GM18498 (cell line): ENCODE data around the gene SETMAR.
"Not testable (repeated sequence)": the region's sequence is repeated elsewhere in the genome, so short reads cannot be mapped to it uniquely, and the experiment has no call there.

Experiments
- ATAC-seq: cut with Tn5 transposase; IDR thresholded peaks from one replicate; pipeline ENCODE4 v1.9.1; 2021; ENCODE audit warnings: mild to moderate bottlenecking, moderate library complexity; ENCODE audit not compliant: unreplicated experiment

The SETMAR gene

DNA sequence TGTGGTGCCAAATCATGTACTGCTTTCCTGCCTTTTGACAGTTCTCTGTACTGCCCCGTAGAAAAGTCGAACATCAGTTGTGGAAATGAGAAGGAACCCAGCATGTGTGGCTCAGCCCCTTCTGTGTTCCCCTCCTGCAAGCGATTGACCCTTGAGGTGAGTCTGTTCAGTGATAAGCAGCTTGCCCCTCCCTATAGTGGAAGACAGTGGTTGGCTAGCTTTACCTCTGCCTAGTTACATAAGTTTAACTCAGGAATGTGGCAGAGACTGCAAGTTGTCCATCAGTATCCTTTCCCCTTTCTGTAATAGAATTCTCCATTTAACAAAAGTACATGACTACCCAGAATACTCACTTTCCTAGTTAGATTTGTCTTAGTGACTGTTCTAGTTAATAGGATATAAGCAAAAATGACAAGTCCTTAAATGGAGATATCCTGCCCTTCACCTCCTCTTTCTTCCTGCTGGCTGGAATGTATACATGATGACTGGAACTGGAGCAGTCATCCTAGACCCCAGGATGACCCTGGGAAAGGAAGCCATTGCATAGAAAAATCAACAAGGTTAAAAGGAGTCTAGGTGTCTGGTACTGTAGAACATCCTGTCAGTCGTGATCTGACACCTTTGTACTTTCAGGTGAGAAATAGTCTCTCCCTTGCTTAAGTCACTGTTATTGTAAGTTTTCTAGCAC, 10.6 kb downstream of the SETMAR start:
- no peak for ATAC-seq

DNA sequence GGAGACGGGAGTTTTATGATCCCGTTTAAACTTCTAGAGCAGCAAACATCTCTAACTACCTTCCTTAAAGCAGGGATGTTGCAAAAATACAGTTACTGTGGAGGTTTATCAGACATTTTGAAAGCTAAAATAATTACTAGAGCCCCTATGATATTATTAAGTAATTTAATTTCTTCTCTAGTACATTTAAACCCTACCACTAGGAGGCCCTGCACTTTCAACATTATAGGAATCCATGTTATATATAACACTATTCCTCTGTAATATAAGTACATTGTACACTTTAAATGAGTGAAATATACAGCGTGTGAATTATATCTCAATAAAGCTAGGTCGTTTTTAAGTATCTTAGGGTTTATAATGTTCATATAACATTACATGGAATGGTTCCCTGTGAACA, 11.5 kb downstream of the SETMAR start:
- ATAC-seq, result no peak

DNA sequence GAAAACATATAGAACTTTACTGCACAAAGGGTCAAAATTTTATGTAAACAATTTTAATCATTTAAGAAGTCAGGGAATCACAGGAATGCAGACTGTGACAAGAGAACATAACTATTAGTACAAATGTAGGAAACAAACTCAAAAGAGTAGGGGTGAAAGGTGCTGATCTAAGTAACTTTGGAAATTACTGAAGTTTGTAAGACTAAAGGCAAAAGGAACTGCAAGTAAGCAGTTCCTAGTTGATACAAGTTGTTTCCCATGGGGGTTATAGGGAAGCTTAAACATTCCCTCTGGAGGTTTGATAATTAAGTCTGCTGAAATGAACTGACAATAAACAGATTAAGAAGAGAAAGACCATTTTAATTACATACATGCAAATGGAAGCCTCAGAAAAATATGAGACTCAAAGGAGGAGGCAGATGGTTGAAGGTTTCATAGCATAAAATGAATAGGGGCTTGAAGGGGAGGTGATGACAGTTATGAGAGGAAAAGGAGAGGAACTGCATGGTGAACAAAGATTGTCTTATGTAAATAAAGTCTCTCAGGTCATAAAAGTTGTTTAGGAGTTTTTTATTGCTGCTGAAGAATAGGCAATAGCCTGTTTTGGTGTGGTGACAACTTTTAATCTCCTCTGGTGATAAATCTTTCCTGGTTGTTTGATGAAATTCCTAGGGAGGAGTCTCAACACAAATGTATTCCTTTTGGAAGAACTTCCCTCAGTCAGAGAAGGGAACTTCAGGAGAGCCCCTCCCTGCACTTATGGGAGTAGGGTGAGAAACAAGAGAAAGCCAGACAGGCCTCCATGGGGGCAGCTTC, 17.1 kb downstream of the SETMAR start:
- no peak for ATAC-seq

DNA sequence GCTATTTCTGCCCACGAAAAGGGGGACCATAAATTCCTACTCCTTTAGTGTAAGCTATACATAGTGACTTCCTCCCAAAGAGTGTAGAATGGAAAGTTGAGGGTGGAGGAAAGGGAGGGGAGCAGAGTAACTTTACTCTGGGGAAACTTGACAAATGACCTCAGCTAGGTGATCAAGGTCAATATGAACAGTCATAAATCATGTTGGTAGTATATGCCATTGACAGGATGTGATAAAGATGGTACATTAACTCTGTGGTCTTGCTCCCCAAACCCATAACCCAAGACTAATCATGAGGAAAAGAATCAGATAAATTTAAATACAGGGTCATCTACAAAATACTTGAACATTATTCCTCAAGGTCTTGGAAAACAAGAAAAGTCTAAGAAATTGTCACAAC, 18.6 kb downstream of the SETMAR start:
- no peak for ATAC-seq

DNA sequence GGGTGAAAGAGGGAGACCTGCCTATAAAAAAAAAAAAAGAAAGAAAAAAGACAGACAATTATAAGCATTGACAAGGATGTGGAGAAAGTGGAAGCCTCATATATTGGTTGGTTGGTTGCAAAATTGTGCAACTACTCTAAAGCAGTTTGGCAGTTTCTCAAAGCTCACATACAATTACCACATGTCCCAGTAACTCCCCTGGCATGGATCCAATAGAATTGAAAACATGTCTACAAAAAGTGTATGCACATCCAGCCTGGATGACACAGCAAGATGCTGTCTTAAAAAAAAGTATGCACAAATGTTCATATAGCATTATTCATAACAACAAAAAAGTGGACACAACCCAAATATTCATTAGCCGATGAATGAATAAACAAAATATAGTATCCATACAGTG, 19.5 kb downstream of the SETMAR start:
- ATAC-seq, result no peak

DNA sequence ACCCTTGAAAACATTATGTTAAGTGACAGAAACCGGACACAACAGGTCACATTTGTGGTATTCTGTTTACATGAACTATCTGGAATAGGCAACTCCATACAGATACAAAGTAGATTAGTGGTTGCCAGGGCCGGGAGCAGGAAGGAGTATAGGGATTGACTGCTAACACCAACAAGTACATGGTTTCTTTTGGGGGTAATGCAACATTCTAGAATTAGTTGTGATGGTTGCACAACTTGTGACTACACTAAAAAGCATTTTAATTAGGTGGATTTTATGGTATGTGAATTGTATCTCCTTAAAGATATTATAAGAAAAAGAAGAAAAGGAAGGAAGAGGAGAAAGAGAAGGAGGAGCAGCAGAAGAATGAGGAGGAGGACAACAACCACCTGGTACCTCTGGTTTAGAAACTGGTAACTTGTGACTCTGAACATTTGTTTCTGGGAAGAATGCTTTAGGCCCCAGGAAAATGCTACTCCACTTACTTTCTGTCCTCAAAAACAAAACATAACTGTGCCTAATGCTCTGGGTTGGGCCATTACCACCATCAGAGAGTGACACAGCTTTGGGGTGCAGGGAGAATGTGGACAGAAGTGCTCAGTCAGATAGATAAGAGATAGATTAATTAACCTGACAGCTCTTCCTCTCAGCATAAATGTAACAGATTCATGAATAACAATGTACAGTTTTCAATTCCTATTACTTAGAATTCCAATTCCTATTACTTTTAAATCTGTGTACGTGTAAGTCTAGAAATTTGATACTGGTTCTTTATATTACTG, 20.3 kb downstream of the SETMAR start:
- ATAC-seq, result no peak

DNA sequence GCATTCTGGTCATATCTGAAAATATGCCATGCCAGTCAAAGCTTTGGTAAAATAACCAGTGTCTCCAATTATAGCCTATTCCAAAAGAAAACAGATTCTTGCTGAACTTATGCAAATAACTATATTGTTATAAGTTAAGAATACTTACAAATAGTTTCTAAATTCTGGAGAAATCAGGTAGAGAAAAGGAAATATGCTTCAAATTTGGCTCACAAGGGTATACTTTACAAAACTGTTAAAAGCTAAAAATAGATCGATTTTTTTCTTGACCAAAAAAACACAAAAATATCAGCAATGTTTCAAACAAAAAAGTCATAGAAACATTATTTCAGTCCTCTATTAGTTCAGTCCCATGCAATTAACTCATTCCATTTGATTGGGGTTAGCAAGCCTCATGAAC, 23.7 kb downstream of the SETMAR start:
- ATAC-seq, result no peak

DNA sequence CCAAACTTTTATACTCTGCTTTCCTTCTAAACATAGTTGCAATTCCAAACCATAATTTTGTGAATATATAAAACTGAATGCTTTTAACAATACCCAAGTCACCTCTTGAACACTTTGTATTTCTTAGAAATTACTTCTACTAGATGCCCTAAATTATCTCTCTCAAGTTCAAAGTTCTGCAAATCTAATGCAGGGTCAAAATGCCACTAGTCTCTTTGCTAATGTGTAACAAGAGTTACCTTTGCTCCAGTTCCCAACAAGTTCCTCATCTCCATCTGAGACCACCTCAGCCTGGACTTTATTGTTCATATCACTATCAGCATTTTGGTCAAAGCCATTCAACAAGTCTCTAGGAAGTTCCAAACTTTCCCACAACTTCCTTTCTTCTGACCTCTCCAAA, 26.6 kb downstream of the SETMAR start:
- not testable (repeated sequence) for ATAC-seq

DNA sequence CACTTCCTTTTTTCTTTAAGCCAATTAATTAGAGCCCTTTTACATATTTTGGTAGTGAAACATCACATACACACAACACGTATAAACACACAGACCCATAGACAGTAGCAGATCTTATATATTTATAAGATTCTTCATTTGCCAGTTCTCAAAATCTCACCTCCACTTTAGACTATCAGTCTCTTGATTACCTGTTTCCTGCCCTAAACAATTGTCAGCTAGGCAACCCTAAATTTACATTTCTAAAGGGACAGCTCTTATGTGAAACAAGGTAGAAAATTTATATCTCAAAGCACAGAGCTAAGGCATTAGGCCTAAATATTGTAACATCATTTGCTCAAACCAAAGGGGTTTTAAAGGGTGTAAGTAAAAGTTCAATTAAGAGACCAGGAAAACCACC, 28.9 kb downstream of the SETMAR start:
- no peak for ATAC-seq

DNA sequence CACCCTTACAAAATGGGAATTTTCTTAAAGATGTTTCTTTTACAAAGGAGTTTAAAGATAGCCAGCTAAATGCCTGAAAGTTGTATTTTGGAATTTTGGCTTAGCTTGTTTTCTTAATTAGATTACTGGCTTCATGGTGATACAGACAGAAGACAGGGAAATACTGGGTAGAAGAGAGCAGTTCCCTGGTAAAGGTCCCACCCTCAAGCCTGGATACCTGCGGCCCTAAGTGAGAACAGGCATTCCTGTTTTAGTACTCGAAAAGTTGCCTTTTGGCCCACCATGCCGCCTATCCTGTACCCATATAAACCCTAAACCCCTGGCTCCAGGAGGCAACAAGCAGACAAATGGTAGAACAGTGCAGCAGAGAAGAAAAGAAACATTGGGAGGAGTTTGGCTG, 29.4 kb downstream of the SETMAR start:
- ATAC-seq, result no peak

DNA sequence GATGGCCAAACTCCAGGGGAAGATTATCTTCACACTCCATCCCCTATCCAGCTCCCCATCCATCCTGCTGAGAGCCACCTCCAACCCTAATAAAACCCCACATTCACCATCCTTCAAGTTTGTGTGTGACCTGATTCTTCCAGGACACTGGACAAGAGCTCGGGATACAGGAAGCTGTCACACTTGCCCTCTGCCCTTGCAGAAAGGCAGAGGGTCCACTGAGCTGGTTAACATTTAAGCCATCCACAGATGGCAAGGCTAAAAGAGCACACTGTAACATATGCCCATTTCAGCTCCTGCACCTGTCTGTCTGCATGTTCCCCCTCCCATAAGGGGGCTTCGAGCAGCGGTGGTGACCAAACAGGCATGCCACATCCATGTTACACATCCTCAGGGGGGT, 29.8 kb downstream of the SETMAR start:
- ATAC-seq, result no peak

DNA sequence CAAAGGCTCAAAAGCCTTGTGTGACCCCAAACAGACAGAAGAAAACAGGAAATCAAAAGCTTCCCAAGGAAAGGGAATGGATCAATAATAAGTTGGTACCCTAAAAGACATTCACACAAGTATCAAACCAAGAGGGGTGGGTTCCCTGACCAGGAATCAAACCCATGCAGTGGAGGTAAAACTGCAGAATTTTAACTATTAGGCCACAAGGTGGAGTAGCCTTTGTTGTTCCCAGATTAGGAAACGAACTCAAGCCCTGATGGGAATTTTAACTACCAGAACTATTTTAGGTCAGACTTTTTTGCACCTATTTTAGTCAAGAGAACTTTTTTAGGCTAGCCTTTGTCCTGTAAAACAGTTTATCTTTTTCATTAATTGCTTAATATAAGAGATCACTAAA, 31.4 kb downstream of the SETMAR start:
- ATAC-seq, result no peak

DNA sequence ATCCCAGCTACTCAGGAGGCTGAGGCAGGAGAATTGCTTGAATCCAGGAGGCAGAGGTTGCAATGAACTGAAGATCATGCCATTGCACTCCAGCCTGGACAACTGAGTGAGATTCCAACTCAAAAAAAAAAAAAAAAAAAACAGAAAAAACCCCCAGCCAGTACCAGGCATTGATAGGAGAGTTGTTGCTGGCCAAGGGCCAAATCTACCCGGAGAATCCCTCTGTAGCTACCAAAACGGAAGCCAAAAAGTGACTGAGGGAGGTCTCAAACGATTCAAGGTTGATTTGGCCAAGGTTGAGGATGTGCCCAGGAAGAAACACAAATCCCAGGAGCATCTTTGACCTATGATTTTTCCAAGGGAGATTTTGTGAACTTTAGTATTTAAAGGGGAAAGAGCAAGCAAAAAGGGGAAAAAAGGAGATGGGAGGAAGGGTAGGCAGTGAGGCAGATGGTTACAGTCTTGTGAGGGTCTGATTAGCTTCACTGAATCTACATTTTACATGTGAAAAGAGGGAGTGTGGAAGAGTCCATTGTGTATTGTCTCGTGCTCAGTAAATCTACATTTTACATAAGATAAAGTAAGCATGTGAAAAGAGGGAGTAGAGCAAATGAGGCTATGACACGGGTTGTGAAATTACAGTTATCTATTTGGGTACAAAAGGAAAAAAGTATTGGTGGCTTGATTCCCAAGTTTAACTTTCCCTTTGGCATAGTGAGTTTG, 32.8 kb downstream of the SETMAR start:
- no peak for ATAC-seq

DNA sequence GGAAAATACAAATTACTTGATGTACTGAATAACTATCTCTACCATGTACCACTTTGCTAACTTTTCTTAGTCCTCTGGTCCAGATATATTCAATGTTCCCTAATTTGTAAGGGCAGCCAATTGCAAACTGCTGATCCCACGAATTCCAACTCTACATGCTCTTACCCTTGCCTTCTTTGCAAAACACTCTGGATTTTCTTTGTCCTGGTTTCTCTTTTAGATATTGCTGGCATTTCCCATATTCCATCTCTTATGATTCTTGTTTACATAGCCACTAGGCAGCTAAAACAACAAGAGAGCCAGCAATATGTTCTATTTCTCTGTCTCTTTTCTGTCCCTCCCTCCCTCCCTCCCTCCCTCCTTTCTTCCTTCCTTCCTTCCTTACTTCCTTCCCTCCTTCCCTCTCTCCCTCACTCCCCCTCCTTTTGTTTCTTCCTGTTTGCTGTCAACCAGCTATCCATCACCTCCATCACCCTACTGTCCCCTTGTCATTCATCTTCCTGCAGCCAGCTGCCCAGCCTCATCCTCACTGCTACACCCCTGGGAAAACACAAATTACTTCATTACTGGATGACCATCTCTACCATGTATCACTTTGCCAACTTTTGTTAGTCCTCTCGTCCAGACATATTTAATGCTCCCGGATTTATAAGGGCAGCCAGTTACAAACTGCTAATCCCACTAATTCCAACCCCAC, 33.8 kb downstream of the SETMAR start:
- ATAC-seq, result no peak

DNA sequence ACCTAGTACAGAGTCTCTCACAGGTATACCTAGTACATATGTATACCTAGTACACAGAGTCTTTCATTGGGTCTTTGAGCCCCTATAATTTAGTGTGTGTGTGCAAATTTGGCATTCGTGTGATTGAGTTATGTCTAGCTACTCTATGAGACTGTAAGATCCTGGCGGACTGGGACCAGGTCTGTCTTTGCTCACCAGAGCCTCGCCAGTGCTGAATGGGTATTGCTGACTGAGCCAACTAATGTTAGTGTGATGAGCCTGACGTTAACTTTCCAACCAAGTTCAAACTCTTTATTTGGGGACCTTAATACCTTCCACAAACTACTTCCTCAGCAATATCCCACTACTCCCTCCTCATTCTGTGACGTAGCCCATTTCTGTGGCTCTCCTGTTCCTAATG, 35.6 kb downstream of the SETMAR start:
- no peak for ATAC-seq

DNA sequence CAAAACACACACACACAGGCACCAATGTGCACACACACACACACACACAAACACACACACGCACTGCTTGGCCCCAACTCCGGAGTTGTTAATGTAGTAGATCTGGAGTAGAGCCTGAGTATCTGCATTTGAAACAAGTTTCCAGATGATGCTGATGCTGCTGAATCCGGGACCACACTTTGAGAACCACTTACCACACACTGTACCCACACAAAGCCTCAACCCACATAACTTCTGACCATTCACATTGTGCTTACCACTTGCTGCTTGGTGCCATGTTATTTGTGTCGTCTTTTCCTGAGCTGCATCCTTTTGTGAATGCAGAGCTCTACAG, 36.9 kb downstream of the SETMAR start:
- no peak for ATAC-seq

DNA sequence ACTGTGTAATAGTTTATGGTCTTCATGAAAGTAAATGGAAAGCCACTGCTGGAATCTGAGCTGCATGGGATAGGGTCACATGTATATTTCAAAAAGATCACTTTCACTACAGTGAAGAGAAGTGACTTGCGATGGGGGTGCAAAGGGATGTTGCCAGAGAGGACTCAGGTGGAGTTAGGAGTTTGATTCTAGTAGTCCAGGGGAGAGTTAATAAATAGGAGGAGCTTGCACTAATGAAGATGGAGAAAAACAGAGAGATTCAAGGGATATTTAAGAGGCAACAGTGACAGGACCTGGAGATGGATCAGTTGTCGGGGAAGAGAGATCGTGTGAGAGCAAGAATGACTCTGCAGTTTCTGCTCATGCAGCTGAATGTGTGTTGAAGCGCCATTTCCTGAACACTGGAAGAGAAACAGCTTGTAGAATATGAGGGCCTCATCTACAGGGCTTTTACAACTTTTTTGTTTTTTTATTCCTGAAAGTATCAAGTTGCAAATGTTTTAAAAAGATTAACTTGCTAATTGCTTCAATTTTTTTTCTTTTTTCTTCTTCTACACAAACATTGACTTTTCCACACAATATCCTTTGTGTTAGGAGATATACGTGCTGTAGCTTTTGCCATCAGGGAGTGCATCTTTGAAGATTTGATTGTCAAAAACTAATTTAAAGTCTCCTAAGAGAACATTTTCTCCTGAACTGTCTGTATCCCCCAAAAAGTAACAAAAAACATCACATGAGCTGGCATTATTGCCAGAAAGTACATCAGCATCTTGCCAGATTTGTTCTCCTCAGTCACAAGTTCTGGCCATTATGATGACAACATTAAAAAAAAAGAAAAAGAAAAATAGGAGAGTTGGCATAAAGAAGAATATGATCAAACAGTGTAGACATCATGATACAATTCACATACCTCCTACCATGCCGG, 37.5 kb downstream of the SETMAR start:
- no peak for ATAC-seq

DNA sequence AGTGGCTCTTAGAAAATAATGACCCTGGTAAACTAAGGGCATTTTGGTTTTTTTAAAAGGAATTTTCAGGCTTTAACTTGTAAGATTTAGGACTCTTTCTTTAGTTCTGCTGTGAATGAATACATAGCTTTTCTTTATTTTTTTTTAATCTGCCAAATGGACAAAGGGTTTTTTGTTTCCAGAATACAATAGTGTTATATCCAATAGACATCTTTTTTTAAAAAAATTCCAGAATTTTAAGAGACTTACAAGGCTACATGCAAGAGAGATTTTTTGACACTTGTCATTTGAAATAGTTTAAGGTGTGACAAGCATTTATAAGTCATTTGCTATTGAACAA, 38.1 kb downstream of the SETMAR start:
- no peak for ATAC-seq

DNA sequence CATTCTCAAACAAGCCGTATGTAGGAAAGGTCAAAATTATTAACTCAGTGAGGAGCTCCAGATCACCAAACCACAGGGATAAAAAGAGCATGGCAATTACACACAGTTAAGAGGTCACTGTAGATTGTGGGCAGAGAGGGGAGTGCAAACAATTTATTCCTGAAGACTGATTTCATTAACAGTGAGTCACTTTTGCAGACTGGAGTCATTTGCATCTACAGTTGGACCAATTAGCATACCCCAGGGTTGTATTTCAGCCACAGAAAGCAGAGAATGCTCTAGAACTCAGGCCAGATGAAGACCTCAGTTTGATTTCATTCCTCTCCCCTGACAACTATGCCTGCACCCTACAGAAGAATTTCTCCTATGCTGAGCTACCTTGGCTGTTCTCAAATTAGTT, 40.1 kb downstream of the SETMAR start:
- ATAC-seq, result no peak

DNA sequence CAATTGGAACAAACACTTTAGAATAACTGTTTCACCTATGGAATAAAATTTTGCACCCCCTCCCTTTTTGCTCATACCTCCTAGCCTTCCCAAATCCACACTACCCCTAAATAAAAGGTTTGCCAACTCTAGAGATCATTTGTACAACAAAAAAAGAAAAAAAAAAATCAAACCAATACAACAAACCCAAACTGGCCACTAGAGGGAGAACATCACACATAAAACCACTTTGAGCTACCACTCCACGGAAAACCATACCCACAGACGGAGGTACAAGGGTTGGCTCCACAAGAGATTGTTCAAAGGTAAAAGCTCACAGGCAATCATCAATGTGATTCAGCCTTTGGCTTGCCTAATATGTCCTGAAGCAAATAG, 47.6 kb downstream of the SETMAR start:
- peak; percentile 92 for ATAC-seq
